Rectal smooth muscle tissue (tissue), 1 donor: ENCODE data around the gene ARAP1.

Experiments
- H3K27ac ChIP-seq: one replicate; pipeline ENCODE4 v1.7.0; 2013; ENCODE audit warnings: low read depth, low read length, inconsistent platforms
- H3K27me3 ChIP-seq: one replicate; pipeline ENCODE4 v1.7.0; 2013; ENCODE audit warnings: low read length; ENCODE audit not compliant: control insufficient read depth, insufficient read depth
- H3K36me3 ChIP-seq: one replicate; pipeline ENCODE4 v1.7.0; 2013; ENCODE audit warnings: low read length; ENCODE audit not compliant: control insufficient read depth, insufficient read depth
- H3K4me1 ChIP-seq: one replicate; pipeline ENCODE4 v1.7.0; 2013; ENCODE audit warnings: low read length; ENCODE audit not compliant: control insufficient read depth, insufficient read depth
- H3K4me3 ChIP-seq: one replicate; pipeline ENCODE4 v1.7.0; 2013; ENCODE audit warnings: low read length
- H3K9ac ChIP-seq: one replicate; pipeline ENCODE4 v1.7.0; 2013; ENCODE audit warnings: low read length

ARAP1 gene

GRCh38 chr11:72655014-72655413, 97.2 kb downstream of the ARAP1 start:
- Histone ChIP-seq H3K27ac (no peak overlapping the region), H3K4me3 (no peak overlapping the region), H3K36me3 (no peaks in the 10 kb centered on the region), H3K4me1 (no peaks in the 10 kb centered on the region), H3K27me3 (no peaks in the 10 kb centered on the region), H3K9ac (no peak overlapping the region)

DNA sequence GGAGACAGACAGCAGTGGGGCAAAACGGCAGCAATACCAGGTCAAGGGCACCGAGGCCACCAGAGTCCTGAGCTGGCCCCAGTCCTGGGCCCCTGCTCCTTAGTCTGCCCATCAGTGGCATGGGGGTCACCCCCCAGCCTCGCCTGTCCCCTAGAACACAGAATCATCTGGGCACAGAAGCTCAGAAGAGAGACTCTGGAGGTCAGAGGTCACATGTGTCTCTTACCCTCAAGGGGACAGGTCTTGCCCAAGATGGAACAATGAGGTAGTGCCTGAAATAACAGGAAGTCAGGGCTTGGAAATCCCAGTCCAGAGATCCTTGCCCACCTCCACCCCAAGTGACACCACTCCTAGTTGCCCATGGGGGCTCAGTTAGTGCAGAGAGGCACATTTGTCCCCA, 98.6 kb downstream of the ARAP1 start:
- no peak overlapping the region for H3K4me3 ChIP-seq

GRCh38 chr11:72652873-72653630, 99.2 kb downstream of the ARAP1 start:
- no peak overlapping the region for H3K27ac ChIP-seq
- H3K36me3 ChIP-seq, result no peaks in the 10 kb centered on the region
- H3K4me1 ChIP-seq, result no peaks in the 10 kb centered on the region
- no peaks in the 10 kb centered on the region for H3K27me3 ChIP-seq
- no peak overlapping the region for H3K9ac ChIP-seq
- no peak overlapping the region for H3K4me3 ChIP-seq

More for the DNA sequence above, 98.6 kb downstream of the ARAP1 start:
- Histone ChIP-seq H3K27me3 (no peaks in the 10 kb centered on the region), H3K9ac (no peak overlapping the region), H3K4me1 (no peaks in the 10 kb centered on the region), H3K27ac (no peak overlapping the region), H3K36me3 (no peaks in the 10 kb centered on the region)

DNA sequence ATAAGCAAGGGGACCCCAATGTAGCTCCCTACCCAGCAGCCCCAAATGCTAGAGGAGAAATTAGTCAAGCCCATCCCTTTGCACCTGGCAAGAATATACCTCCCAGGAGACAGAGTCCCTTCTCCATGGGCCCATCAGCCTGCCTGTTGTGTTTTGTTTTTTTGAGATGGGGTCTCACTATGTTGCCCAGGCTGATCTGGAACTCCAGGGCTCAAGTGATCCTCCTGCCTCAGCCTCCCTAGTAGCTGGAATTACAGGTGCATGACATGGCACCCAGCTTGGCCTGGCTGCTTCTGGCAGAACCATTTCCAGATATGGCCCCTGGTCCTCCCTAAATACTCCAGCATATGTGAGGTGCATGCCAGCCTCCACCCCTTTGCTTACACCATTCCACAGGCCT, 100.1 kb downstream of the ARAP1 start:
- Histone ChIP-seq H3K4me3 (no peak overlapping the region), H3K27ac (no peak overlapping the region), H3K9ac (no peak overlapping the region), H3K36me3 (no peaks in the 10 kb centered on the region), H3K4me1 (no peaks in the 10 kb centered on the region), H3K27me3 (no peaks in the 10 kb centered on the region)

DNA sequence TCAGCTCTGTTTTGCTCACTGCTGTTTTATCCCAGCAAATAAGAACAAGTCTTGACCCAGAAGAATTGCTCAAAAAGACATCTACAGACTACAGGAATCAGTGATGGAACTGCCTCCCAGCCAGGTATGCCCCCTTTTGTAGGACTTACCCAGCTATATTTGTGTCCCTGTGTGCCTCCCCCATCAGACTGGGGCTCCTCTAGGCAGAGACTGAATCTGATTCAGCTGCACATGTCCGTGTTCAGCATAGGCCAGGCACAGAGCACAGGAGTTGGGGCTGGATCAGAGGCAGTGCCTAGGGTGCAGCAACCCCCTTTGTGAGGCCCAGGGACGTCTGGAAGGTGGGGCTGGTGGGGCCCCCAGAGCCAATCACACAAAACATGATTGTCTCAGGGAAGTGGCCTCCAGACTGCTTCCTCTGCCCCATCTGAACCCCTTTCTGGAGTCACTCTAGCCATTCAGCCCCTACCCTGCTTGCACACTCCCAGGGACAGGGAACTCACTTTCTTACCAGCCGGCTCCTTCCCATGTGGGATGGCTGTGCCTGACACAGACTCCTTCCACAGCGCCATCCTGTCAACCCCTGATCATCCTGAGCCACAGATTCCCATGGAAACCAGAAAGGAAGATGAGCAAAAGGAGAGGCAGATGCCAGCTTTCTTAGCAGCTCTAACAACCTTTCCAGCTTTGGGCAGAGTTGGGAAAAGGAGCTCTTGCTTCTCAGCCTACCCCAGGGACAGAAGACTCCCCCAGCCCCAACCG, 102.8 kb downstream of the ARAP1 start:
- no peaks in the 10 kb centered on the region for H3K4me1 ChIP-seq
- no peak overlapping the region for H3K27ac ChIP-seq
- no peak overlapping the region for H3K9ac ChIP-seq

GRCh38 chr11:72648384-72649136, 103.6 kb downstream of the ARAP1 start:
- Histone ChIP-seq H3K36me3 (no peaks in the 10 kb centered on the region), H3K9ac (no peak overlapping the region), H3K27ac (no peak overlapping the region), H3K4me1 (no peaks in the 10 kb centered on the region), H3K27me3 (no peaks in the 10 kb centered on the region), H3K4me3 (no peak overlapping the region)

More for the DNA sequence above, 102.8 kb downstream of the ARAP1 start:
- Histone ChIP-seq H3K4me3 (no peak overlapping the region), H3K27me3 (no peaks in the 10 kb centered on the region), H3K36me3 (no peaks in the 10 kb centered on the region)

DNA sequence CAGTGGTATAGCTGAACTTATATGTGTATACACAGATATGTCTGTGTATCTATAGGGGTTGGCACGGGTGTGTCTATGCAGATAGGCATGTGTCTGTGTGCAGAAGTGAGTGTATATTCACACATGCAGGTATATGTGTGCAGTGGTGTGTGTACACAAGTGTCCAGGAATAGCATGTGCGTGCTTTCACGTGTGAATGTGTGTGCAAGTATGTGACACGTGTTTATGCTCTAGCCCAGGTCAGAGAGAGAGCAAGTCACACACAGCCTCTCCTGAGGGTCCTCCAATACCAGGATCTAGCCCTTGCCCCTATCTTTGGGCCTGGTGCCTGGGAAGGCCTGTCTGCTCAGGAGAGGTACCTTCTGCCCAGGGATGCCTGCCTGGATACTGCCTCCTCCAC, 104.3 kb downstream of the ARAP1 start:
- Histone ChIP-seq H3K36me3 (no peaks in the 10 kb centered on the region), H3K9ac (no peak overlapping the region), H3K27ac (no peak overlapping the region), H3K27me3 (peaks cover 2% of the 10 kb centered on the region), H3K4me1 (no peaks in the 10 kb centered on the region), H3K4me3 (no peak overlapping the region)

GRCh38 chr11:72646472-72646871, 105.7 kb downstream of the ARAP1 start:
- peaks cover 2% of the 10 kb centered on the region for H3K4me1 ChIP-seq
- H3K27me3 ChIP-seq, result peaks cover 2% of the 10 kb centered on the region
- H3K4me3 ChIP-seq, result no peak overlapping the region
- no peaks in the 10 kb centered on the region for H3K36me3 ChIP-seq
- no peak overlapping the region for H3K9ac ChIP-seq
- no peak overlapping the region for H3K27ac ChIP-seq

DNA sequence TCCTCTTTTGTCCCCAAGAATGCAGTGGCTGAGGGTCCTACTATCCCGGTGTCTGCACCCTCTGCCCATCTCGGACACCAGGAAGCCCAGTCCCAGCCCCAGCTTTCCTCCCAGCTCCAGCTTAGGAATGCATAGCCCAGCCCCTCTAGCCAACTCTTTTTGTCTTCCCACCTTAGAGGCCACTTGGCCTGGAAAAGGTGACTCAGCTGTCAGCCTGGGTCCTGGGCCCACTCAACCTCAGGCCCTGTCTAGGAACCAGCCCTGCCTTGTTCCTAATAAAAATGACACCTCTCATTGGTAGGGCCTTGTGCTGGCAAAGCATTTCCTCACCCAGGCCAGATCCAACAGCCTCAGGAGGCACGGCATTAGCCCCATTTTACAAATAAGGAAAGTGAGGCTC, 106.2 kb downstream of the ARAP1 start:
- Histone ChIP-seq H3K36me3 (no peaks in the 10 kb centered on the region), H3K4me1 (peaks cover 3% of the 10 kb centered on the region), H3K9ac (no peak overlapping the region)

DNA sequence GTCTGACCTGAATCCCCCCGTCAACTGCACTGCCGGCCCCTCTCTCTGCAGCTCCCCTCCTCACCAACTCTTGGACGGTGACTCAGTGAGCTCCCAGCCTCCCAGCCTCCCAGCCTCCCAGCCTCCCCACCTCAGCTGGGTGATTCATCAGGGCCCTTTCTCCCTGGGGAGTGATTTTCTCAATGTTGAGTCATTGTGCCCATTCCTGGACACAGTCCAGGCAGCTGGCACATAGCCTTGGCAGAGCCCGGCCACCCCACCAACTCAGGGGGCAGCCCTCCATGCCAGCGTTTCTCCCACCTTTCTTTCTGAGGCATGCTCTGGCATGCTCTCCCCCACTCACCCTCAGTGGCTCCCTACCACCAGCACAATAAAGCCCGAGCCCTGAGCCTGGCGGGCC, 108.7 kb downstream of the ARAP1 start:
- no peak overlapping the region for H3K4me3 ChIP-seq
- no peak overlapping the region for H3K9ac ChIP-seq
- H3K27ac ChIP-seq, result no peak overlapping the region
- peaks cover 3% of the 10 kb centered on the region for H3K4me1 ChIP-seq
- H3K27me3 ChIP-seq, result peaks cover 2% of the 10 kb centered on the region
- H3K36me3 ChIP-seq, result no peaks in the 10 kb centered on the region

More for the DNA sequence above, 106.2 kb downstream of the ARAP1 start:
- Histone ChIP-seq H3K4me3 (no peak overlapping the region), H3K27me3 (peaks cover 2% of the 10 kb centered on the region), H3K27ac (no peak overlapping the region)

DNA sequence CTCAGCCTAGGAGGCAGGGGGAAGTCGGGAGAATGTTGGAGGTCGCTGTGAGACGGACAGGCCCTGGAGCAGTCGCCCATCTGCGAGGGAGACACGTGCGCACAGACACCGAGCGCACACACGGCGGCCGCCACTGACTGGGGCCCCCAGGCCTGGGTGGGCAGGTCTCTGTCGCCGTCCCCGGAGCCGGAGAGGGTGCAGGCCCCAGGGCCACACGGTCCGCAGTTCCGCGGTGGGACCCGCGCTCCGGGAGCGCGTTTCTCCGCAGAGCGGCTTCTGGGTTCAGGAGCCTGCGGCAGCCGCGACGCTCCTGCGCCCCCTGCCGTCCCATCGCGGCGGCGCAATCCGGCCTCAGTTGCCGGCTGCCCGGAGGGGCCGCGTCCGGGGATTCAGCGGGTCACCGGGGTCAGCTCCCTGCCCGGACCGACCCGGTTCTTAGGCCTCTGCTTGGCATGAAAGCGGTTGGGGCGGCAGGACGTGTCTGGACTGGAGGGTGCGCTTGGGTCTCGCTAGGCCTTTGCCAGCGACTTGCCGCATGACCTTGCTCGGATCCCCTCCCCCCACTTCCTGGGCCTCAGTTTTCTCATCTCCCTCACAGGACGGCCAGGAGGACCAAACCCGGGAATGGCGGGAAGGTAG, 109.2 kb downstream of the ARAP1 start:
- Histone ChIP-seq H3K4me3 (peak overlapping the region; percentile 60), H3K4me1 (peaks cover 3% of the 10 kb centered on the region), H3K27ac (no peak overlapping the region), H3K9ac (no peak overlapping the region), H3K36me3 (no peaks in the 10 kb centered on the region), H3K27me3 (peaks cover 2% of the 10 kb centered on the region)
